ENCODE results near the gene CDHR3.
"Not testable (repeated sequence)": the region's sequence is repeated elsewhere in the genome, so short reads cannot be mapped to it uniquely, and the experiment has no call there.

The CDHR3 gene

DNA sequence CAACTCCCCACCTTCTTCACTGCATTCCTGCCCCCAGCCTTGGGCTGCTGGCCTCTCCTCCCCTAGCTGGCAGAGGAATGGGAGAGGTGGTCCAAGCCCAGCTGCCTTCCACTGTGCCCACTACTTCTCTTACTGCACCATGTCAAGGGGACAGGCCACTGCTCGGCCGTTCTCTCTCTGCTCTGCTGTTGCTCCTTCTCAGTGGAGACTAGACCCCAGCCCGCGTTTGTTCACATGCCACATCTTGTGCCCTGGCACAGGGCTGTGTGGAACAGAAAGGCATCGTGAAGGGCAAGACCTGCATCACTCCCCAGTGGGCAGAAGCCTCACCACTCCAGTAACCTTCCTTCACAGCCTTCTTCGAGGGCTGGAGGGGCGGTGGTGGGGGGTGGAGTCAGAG lies 711 bp upstream of the CDHR3 start:
- DNase-seq, result no peak

DNA sequence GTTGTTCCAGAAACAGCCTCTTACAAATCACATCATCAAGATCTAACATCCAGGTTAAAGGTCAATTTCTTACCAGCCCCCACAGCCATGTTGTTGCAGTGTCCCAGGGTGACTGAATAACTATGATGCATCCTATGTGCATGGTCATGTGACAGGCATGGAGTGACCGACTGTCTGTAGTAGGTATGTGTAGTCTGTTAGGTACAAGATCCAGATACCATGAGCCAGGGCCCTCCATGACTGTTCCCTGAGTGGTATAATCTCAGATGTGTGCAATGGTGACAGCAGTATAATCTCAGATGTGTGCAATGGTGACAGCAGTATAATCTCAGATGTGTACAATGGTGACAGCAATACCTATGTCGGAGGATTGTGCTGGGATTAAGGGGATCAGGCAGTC lies 8.8 kb downstream of the CDHR3 start:
- no peak for DNase-seq

DNA sequence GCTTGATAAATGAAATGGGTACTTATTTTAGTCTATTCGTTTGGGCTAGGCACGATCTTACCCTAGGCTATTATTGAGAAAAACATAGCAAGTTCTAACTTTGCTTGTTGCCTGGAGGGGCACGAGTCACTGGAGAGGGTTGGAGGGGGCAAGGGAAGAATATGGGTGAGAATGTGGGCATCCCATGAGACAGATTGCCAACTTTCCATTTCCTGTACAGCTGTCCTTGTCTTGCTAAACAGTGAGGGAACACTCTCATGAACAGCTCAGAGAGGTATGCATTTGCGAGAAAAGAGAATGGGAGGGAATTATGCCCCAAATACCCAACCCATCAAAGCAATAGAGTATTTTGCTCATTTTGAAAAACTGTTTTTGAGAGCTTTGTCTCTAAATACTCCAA lies 9.2 kb downstream of the CDHR3 start:
- DNase-seq, result no peak

DNA sequence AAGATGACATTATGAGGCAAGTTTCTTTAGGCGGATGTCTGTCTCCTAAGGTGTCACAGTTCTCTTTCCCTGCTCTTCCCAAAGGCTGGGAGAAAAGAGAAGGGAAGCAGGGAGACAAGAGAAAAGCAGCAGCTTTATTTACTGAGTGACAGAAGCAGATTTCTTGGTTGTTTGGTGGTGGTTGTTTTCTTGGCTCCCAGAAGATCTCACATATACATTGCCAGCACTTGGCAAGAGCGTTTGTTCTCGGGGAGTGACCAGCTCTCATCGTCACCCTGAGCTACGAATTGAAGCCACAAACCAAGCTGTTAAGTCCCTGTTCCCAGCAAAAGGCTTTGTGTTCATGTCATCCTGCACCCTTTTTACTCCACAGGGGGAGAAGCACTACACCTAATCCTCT lies 11.4 kb downstream of the CDHR3 start:
- no peak for DNase-seq

DNA sequence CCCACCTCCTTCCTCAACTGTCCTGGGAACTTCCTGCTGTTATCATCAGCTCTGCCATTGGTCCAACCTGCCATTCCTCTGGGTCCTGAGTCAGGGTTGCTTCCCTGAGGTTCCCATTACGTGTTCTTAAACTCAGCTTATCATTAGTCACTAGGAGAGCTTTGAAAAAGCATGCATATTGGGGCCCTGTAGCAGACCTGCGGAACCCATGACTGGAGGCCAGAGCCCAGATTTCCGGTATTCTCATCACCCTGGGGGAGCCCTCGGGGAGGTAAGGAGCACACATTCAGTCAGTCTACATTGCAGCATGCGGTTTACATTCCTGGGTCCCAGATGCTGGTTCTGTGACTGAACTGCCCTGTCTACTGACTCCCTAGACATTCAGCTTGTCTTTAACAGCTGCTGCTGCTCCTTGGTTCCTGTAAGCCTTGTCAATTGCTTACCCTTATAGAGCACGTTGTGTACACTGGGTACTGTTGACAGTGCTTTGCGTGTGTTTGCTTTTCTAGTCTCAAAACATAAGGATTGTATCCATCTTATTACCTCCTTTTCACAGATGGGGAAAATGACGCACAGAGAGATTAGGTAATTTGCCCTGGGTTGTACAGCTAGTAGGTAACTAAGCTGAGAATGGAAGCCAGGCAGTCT lies 12.8 kb downstream of the CDHR3 start:
- DNase-seq, result no peak

DNA sequence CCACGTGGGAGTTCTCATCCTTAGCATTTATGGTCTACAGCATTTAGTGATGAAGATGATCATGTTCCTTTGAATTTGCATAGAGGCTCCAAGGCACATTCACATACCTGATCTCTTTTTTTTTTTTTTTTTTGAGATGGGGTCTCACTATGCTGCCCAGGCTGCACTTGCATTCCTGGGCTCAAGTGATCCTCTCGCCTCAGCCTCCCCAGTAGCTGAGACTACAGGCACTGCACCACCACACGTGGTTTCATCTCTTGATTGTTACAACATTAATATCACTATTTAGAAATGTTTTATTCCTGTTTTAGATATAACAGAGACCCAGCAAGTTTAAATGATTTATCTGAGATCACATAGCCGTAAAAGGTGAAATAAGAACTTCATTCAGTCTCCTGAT lies 13.8 kb downstream of the CDHR3 start:
- DNase-seq, result no peak

DNA sequence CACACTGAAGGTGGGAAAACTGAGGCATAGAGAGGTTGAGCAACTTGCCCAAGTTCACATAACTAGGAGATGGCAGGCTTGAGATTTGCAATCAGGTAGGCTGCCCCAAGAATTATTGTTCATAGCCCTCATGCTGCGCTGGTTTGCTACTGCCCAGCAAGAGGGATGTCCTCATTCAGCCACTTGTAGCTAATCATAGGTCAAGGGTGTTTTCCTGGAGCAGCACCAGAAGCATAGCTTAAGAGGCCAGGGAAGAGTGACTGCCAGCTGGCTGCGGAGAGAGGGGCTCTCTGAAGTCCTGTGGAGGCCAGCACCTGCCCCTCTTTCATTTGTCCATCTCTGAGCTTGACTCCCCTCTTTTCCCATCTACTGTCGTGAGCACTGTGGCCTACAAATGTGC lies 15.0 kb downstream of the CDHR3 start:
- DNase-seq, result no peak

DNA sequence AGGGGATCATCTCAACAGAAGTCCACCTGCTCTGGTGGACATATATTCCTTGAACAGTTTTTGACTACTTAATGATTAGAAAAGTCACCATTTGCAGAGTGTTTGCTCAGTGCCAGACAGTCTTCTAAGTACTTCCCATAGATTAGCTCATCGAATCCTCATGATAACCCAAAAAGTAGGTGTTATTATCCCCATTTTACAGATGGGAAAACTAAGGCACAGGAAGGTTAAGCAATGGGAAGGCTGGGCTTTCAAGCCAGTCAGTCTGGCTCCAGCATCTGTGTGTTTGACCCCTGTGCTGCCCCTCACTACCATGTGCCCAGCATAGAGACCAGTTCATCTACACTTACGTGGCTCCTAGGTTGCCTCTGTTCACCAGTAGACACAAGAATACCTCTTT lies 15.9 kb downstream of the CDHR3 start:
- DNase-seq, result no peak

DNA sequence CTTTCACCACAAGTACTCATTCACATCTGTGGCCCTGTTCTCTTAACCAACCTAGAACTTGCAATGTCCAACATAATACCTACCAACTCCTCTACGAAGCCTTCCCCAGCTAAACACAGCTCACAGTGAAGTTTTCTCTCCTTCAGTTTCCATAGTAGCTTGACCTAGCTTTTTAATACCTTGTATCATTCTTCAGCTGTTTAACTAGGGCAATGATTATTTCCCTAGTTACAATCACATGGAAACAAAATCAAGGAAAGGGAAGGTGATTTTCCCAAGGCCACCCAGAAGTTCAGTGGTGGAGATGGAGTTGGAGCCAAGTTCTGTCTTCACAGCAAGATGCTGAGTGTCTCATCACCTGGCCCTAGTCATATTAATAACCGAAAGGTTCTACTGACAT lies 16.3 kb downstream of the CDHR3 start:
- no peak for DNase-seq

DNA sequence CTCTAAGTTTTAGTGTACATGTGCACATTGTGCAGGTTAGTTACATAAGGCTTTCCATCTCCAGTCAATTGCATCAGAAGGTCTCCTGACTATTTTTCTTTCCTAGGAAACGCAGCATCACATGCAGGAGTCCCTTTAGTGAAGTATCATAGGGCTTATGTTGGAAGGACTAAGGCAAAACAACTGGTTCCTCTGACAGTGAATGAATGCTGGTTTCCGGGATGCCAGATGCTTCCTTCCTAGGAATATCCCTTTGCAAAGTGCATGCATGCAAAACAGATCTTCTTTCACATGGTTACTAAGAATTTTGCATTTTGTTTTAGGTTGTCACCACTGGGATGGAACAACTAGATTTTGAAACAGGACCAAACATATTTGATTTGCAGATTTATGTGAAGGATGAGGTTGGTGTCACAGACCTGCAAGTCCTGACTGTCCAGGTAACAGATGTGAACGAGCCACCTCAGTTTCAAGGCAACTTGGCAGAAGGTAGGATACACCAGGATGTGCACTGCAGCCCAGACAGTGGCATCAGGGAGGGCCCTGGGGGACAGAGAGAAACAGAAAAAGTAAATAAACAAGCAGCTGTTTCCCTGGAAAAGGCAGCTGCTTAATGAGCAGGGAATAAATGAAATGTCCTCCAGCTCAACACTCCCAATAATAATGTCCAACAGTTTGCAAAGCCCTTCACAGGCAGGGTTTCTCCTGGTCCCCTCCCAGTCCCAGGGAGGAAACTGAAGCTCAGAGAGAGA lies 17.8 kb downstream of the CDHR3 start:
- no peak for DNase-seq

DNA sequence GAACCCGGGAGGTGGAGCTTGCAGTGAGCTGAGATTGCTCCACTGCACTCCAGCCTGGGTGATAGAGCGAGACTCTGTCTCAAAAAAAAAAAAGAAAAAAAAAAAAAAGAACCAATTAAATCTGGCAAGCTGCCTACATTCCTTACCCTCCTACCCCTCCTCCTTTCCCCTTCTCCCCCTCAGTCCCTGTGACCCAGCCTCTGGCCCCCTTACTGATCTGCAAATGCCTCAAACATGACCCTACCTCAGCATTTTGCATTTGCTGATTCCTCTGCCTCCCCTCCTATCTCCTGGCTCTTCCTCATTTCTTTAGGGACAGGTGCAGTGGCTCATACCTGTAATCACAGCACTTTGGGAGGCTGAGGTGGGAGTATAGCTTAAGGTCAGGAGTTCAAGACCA lies 19.3 kb downstream of the CDHR3 start:
- DNase-seq, result no peak

DNA sequence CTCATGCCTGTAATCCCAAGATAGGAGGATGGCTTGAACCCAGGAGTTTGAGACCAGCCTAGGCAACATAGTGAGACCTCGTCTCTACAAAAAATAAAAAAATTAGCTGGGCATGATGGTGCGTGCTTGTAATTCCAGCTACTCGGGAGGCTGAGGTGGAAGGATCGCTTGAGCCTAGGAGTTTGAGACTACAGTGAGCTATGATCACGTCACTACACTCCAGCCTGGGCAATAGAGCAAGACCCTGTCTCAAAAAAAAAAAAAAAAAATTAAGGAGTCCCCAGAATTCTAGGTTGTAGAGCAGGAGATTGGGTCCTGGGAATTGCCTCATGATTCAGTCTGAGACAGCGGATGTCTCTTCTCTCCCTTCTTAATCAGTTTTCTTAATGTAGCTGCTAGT lies 21.7 kb downstream of the CDHR3 start:
- not testable (repeated sequence) for DNase-seq

DNA sequence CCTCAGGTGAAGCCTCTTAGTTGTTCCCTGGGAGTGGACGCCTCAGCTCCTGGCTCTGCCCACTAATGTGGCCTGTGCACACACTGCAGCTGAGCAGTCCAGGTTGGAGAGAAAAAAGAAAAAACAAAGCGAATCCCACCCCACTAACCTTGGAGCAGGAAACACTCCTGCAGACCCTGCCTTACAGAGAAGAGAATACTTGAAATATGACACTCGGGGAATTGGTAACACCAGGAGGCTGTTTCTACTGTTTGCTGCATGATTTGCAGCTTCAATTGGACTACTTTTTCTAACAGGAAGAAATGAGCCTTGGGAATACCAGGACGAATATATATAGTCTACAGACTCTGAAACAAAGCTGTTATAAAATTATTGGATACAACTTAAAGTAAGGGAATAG lies 22.2 kb downstream of the CDHR3 start:
- DNase-seq, result no peak

DNA sequence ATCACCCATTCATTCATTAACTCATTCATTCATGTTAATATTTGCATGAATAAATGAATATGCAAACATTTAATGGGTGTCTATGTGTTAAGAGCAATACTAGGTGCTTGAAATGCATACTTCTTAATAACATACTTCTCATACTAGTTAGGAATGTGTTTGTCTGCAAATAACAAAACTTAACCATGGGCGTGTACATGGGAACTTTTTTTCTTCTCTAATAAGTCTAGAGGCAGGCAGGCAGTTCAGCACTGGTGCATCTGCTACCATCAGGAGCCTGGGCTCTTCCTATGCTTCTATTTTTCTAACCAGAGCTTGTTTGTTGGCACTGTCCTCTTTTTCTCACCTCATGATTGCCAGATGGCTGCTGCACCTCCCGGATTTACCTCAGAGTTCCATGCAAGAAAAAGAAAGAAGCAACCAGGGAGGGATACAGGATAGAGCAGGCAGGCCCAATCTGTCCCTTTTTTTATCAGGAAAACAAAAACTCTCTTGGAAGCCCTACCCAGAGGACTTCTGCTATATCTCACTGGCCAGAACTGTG lies 22.7 kb downstream of the CDHR3 start:
- no peak for DNase-seq

DNA sequence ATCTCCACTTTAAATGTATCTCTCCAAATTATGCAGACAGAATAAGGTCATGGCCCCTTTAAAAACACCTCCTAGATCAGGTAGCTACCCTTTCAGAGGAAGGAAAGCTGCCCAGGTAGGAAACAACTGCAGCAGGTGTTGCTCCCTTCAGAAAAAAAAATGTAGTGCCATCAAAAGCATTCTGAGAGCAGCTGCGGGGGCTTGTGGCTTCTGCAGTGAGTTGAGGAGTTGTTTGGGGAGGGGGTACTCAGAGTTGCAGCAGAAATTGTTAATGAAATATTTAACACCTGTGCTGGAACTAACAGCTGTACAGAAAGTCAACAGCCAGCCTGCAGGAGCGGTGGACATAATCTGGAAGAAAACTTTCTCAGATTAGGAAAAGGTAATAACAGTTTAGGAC lies 24.0 kb downstream of the CDHR3 start:
- DNase-seq, result no peak

DNA sequence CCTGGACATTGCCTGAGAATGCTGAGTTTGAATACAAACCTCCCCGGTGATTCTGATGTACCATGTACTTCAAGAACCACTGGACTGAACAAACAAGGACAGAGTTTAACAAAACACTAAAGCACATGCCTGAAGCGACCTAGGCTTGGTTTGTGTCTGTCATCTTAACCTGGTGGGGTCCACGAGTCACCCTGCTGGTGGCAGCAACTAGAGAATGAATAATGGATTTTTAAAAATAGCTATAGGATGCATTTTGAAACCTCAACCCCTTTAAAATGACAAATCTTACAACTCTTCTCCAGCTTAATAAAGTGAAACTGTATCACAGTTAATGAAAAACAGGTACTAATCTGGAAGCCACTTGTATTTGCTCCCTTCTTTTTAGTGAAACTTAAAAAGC lies 25.2 kb downstream of the CDHR3 start:
- DNase-seq, result no peak

DNA sequence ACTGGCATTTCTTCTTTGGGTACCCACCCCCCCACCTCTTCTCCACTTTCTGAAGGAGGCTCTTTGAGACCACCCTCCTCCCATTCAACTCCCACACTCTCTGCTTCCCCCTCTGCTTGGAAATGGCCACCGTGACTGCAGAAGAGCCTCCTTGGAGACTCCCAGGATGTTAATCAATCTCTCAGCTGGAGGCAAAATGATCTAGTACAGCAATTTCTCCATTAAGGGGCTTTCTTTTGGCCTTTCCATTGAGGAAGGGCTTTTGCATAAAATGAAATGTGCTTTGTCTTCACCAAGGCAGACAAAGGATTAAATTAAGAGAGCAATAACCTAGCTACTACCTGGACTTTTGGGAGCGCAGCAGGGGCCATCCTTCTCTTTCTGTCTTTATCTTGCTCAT lies 26.1 kb downstream of the CDHR3 start:
- no peak for DNase-seq

DNA sequence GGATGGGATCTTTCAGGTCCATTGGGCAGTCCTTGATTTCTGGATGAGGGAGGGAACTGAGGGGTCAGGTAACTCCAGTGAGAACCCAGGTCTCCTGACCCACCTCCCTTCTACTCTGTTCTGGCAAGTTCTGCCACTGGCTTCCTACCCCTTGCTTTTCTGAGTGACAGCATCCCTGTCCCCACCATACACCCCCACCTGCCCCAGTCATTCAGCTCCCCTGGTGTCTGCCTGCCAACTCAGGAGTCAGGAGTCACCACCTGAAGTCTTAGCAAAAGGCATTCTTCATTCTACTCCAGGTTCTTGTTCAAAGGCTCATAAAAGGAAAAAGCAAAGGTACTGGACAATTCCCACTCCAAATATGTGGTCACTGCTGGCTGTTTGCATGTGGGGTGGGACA lies 26.6 kb downstream of the CDHR3 start:
- DNase-seq, result no peak

DNA sequence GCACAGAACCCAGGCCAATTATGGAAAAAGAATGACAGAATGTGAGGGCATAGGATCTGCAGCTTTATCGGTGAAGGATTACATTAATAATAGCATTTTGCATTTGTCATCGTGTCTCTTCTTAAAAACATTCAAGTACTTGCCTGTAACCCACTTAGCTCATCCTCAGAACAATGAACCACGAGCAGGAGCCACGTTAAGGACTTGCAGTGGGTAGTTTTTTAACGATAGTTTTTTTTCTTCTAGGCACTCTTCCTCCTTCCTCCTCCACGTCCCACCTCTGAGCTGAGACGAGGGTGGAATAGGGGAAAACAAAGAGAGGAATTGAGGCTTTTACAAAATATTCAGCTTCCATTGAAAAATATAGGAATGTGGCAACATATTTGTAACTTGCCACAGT lies 27.1 kb downstream of the CDHR3 start:
- no peak for DNase-seq

DNA sequence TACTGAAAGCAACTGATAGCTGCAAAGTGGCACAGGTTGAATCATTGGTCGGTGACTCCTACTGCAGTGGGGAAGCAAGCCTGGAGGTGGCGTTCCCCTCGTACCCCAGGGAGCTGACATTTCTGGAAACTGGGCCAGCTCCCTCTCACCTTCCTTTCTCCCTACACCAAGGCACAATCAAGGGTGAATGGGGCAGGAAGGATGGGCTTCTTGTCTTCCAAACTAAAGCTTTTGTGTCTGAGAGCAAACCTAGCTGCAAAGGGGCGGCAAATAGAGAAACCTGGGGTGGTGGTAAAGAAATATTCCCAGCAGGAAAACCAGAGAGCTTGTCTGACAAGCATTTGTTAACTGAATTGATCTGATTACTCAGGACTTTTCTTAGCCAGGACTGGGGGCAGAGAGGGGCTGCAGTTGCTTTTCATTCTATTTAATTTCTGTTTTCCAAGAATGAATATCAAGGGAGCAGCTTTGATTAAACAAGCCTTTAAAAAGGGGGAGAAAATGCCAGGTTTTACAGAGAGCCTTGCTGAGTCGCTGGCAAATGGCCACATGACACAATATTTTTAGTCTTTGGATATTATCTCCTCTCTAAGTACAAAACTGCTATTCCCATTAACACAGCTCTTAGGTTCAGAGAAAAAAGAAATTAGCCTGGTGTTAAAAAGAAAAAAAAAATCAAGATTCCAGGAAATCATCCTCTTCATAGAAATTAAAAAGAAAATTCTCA lies 27.8 kb downstream of the CDHR3 start:
- DNase-seq, result no peak

DNA sequence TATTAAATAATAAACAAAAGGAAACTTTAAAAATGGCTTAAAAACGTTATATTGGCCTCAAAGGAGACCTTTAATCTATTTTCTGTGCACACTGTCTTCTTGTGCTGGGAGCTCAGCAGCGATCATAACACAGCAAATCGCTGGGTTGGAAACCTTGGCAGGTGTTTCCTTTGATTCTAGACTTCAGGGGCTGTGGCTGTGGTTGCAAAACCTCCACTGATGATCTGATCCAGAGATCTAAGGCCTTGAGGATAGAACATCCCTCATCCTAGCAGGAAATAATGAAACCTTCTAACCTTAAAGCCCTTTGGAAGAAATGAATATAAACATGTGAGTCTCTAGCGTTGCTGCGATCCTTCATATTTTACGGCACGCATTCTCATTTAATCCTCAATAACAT lies 29.8 kb downstream of the CDHR3 start:
- no peak for DNase-seq

DNA sequence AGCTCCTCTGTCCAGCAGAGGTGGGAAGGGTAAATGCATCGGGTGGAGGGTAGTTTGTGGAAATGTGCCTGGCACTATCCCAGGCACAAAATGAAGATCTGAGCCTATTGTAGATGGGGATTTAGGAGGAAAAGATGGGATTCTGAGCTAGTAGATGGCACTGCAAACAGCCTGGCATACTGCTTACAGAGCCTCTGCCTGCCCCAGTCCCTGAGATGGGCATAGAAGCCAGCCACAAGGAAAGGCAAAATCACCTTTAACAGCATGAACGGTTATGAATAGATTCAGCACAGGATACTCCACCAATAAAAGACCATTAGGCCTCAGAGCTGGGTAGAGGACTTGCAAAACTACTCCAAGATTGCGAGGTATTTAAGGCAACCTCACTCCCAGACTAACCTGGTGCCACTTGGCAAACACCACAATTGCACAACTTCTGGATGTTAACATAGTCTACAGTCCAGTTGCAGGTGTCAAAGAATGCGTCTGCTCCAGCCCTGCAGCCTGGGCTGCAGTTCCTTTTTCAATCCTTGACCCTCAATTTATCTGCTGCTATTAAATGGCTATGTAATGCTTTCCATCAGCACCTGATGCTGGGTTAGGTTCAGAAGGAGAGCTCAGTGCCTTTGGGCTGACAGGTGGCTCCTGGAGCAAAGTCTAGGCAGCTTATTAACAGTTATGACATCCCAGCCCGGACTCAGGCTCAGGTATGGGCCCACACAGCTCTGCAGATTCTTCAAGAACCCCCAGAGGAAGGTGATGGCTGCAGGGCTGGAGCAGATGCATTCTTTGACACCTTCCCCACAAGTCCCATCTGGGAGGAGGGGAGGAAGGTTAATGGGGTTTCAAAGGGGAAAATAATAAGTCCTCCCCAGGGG lies 34.0 kb downstream of the CDHR3 start:
- no peak for DNase-seq

DNA sequence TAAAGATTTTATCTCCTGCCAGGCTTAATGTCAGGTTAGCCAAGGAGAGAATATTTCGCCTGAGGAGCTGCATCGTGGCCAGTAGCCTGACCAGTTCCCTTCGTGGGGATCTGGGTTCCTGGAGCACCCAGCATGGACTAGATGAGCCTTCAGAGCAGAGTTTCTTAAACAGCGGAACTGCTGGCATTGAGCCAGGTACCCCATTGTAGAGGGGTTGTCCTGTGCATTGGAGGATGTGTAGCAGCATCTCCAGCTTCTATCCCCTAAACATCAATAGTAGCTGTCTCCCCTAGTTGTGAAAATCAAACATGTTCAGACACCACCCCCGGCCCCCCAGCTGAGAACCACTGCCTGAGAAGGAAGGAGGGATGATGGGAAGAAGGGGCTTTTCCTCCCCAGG lies 36.2 kb downstream of the CDHR3 start:
- DNase-seq, result no peak
